Measurements from ENCODE around the gene FAM222B. TPM values are rescaled to one million over a fixed set of nuclear protein-coding genes. Genes with fewer than 3 reads are reported as not detected.

FAM222B gene
- total RNA-seq, 1 donor from 2014 or later, result 7.1 TPM

DNA sequence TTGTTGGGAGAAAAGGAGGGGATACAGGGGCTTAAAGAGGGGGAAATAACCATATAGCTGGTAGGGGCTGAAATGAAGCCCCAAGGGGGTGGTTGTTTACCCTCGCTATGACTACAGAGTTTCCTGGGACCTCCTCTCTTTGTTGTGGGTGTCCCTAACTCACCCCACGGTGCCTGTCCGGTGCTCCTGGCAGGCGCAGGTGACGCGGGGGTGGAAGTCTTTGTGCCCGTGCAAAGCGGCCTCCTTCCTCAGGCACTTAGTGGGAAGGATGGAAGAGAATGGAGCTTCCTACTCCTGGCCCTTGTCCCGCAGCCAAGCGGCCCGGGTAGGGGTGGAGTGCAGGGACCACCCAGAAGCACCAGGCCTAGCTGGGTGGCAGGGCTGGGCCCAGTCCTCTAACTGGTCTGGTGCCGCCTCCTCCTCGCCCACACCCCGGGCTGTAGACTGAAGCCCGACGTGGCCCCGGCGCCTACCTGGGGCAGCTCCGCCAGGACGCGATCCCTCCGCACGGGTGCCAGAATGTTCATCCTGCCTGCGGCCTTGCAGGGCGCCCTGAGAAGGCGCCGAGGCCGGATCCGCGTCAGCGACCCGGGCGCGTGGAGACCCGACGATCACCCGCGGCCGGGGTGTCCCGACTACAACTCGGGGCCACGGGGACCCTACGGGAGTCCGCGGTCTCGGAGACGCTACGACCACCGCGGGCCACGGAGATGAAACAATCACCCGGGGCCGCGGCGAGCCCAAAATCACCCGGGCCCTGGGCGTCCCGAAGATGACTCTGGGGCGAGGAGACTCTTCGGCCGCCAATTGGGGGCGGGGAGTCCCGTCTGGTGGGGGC is 125.6 kb downstream of the FAM222B start:
- Histone ChIP-seq H3K27ac (peak overlapping the region; percentile 17), H3K4me2 (peak overlapping the region; percentile 83), H3F3A (ENCODE audit: low read depth) (peaks cover 62% of the 10 kb centered on the region), H3K36me3 (peaks cover 7% of the 10 kb centered on the region), H3K9ac (peak overlapping the region; percentile 51), H2AFZ (replicated peaks) (peak overlapping the region; percentile 2), H3K79me2 (ENCODE audit: low read depth) (peaks cover 44% of the 10 kb centered on the region), H3K4me3 (peak overlapping the region; percentile 88), H3K27me3 (no peaks in the 10 kb centered on the region), H3K9me3 (ENCODE audit: low read depth) (no peaks in the 10 kb centered on the region), H3K4me1 (peaks cover 35% of the 10 kb centered on the region), H4K20me1 (ENCODE audit: low read depth) (peaks cover 21% of the 10 kb centered on the region)
- DNase-seq (ENCODE audit: low spot score), result peak; percentile 78
- H3K27me3 Mint-ChIP-seq (ENCODE audit: insufficient read depth, low read depth), result peaks cover 11% of the 10 kb centered on the region
- H3K4me1 Mint-ChIP-seq, result peaks cover 57% of the 10 kb centered on the region
- no peaks in the 10 kb centered on the region for H3K9me3 Mint-ChIP-seq
- no peak for TF ChIP-seq EZH2phosphoT487 (IDR thresholded peaks at IDR 0.05)
- TF ChIP-seq, protein P1, sequence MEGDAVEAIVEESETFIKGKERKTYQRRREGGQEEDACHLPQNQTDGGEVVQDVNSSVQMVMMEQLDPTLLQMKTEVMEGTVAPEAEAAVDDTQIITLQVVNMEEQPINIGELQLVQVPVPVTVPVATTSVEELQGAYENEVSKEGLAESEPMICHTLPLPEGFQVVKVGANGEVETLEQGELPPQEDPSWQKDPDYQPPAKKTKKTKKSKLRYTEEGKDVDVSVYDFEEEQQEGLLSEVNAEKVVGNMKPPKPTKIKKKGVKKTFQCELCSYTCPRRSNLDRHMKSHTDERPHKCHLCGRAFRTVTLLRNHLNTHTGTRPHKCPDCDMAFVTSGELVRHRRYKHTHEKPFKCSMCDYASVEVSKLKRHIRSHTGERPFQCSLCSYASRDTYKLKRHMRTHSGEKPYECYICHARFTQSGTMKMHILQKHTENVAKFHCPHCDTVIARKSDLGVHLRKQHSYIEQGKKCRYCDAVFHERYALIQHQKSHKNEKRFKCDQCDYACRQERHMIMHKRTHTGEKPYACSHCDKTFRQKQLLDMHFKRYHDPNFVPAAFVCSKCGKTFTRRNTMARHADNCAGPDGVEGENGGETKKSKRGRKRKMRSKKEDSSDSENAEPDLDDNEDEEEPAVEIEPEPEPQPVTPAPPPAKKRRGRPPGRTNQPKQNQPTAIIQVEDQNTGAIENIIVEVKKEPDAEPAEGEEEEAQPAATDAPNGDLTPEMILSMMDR (IDR thresholded peaks at IDR 0.05), result no peak
- no peak for TF ChIP-seq EZH2 (IDR thresholded peaks at IDR 0.05)
- H3K4me3 Mint-ChIP-seq, result peak overlapping the region; percentile 87
- peak overlapping the region; percentile 14 for H3K27ac Mint-ChIP-seq
- H3K36me3 Mint-ChIP-seq, result peaks cover 41% of the 10 kb centered on the region

DNA sequence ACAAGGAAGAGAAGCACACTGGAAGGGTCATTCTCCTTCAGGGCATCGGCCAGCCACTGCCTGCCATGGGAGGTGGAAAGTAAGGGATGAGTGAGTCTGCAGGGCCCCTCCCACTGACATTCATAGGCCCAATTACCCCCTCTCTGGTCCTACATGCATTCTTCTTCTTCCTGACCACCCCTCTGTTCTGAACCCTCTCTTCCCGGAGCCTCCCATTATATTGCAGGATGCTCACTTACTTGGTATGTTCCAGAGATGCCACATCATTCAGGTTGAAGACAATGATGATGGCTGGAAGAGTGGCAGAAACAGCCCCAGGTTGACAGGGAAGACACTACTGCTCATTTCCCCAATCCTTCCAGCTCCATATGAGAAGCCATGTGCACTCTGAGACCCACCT is 127.4 kb downstream of the FAM222B start:
- H3K27me3 ChIP-seq, result no peaks in the 10 kb centered on the region
- H3K4me3 Mint-ChIP-seq, result peak overlapping the region; percentile 87

DNA sequence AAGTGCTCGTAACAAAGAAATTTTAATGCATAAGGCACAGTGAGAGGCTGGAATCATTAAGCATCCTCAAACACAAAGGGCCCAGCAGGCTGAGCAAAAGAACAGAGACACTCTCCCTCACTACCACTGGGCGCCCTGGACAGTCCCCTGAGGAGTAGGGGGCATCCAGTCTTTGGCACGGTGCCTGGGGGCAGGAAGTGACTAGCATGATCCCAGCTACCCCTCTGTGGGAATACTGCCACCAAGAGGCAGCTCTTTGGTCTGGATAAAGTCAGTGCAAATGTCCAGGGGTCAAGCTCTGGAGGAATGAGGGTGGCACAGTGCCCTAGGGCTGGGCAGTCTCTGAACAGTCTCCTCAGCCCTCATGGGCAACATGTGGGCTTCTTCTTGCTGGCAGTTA is 128.3 kb downstream of the FAM222B start:
- Mint-ChIP-seq H3K27ac (peak overlapping the region; percentile 69), H3K27me3 (ENCODE audit: insufficient read depth, low read depth) (peaks cover 11% of the 10 kb centered on the region)
- no peak for TF ChIP-seq EZH2 (IDR thresholded peaks at IDR 0.05)
- TF ChIP-seq EZH2phosphoT487 (IDR thresholded peaks at IDR 0.05), result no peak
- TF ChIP-seq, protein P1 (IDR thresholded peaks at IDR 0.05), result no peak

More for the DNA sequence above, 127.4 kb downstream of the FAM222B start:
- peaks cover 61% of the 10 kb centered on the region for H3F3A ChIP-seq (ENCODE audit: low read depth)
- no peak overlapping the region for H3K9ac ChIP-seq
- Mint-ChIP-seq H3K27ac (no peak overlapping the region), H3K27me3 (ENCODE audit: insufficient read depth, low read depth) (peaks cover 11% of the 10 kb centered on the region), H3K36me3 (peaks cover 29% of the 10 kb centered on the region), H3K4me1 (peaks cover 50% of the 10 kb centered on the region), H3K9me3 (no peaks in the 10 kb centered on the region)
- no peak for DNase-seq (ENCODE audit: low spot score)
- no peak overlapping the region for H3K4me3 ChIP-seq
- TF ChIP-seq EZH2 (IDR thresholded peaks at IDR 0.05) (no peak), EZH2phosphoT487 (IDR thresholded peaks at IDR 0.05) (no peak)
- TF ChIP-seq, protein P1 (IDR thresholded peaks at IDR 0.05), result no peak
- no peaks in the 10 kb centered on the region for H3K36me3 ChIP-seq
- H3K79me2 ChIP-seq (ENCODE audit: low read depth), result peaks cover 31% of the 10 kb centered on the region
- H3K9me3 ChIP-seq (ENCODE audit: low read depth), result no peaks in the 10 kb centered on the region
- H3K4me2 ChIP-seq, result no peak overlapping the region
- no peak overlapping the region for H3K27ac ChIP-seq
- H4K20me1 ChIP-seq (ENCODE audit: low read depth), result peaks cover 3% of the 10 kb centered on the region
- no peak overlapping the region for H2AFZ ChIP-seq (replicated peaks)
- peaks cover 26% of the 10 kb centered on the region for H3K4me1 ChIP-seq

More for the DNA sequence above, 128.3 kb downstream of the FAM222B start:
- DNase-seq (ENCODE audit: low spot score), result no peak
- H4K20me1 ChIP-seq (ENCODE audit: low read depth), result no peaks in the 10 kb centered on the region
- no peak overlapping the region for H3K27ac ChIP-seq
- H3K4me1 ChIP-seq, result peaks cover 26% of the 10 kb centered on the region
- H3K36me3 ChIP-seq, result no peaks in the 10 kb centered on the region
- no peak overlapping the region for H3K9ac ChIP-seq
- H3K36me3 Mint-ChIP-seq, result peaks cover 24% of the 10 kb centered on the region
- peaks cover 44% of the 10 kb centered on the region for H3K4me1 Mint-ChIP-seq
- no peak overlapping the region for H2AFZ ChIP-seq (replicated peaks)
- no peak overlapping the region for H3K4me3 ChIP-seq
- H3K27me3 ChIP-seq, result no peaks in the 10 kb centered on the region
- H3K79me2 ChIP-seq (ENCODE audit: low read depth), result peaks cover 36% of the 10 kb centered on the region
- no peak overlapping the region for H3K4me2 ChIP-seq
- H3K9me3 Mint-ChIP-seq, result no peaks in the 10 kb centered on the region
- no peak overlapping the region for H3K4me3 Mint-ChIP-seq
- peaks cover 66% of the 10 kb centered on the region for H3F3A ChIP-seq (ENCODE audit: low read depth)
- H3K9me3 ChIP-seq (ENCODE audit: low read depth), result no peaks in the 10 kb centered on the region
